T-helper 2 cell (primary cell): ENCODE data around the gene TMEM178B.
"Not testable (repeated sequence)": the region's sequence is repeated elsewhere in the genome, so short reads cannot be mapped to it uniquely, and the experiment has no call there.

Experiments used
- DNase-seq, 5 experiments: peaks; one replicate each; pipeline versions ENCODE4 v3.0.0 to v3.0.0-alpha.2; 2012 to 2022
- total RNA-seq, 2 donors: gene quantifications; one replicate each; lab custom pipeline; 2026; lab: John Stamatoyannopoulos, UW

TMEM178B gene
- total RNA-seq: 0 to 0.61 reads per million in 2 donors

DNA sequence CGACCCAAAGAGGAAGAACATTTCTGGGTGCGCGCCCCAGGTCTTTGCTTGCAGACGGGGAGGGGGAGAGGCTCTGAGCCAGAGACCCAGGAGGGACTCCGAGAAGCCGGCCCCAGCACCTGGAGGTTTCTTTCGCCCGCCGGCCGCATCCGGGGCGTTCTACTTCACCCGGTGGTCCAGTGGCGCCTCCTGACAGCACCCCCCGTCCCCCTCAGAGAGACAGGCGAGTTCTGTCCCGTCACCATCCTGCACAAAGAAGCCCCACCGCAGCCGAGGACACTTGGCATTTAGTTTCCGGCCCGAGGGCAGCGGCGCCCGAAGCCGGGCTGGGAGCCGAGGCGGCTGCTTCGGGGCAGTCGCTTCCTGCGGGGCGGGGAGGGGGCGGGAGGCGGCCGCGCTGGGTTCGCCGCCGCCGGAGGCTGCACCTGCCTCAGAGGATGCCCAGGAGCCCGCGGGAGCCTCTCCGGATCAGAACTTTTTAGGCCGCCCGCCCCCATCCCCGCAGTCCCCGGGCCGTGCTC is at the start of gene TMEM178B:
TSS of gene TMEM178B (plus strand) at position 424 of the 521 bp plus-strand sequence.
- DNase-seq: peak in 2 of 5 experiments; percentile 4 to 27

DNA sequence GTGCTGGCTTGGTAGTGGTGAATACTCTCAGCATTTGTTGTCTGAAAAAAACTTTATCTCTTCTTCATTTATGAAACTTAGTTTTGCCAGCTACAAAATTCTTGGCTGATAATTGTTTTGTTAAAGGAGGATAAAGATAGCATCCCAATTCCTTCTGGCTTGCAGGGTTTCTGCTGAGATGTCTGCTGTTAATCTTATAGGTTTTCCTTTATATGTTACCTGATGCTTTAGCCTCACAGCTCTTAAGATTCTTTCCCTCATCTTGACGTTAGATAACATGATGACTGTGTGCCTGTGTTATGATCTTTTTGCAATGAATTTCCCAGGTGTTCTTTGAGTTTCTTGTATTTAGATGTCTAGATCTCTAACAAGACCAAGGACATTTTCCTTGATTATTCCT is 49.2 kb upstream of the TMEM178B start:
- no peak for DNase-seq

GRCh38 chr7:141027043-141027442 is 46.8 kb upstream of the TMEM178B start:
- no peak for DNase-seq

DNA sequence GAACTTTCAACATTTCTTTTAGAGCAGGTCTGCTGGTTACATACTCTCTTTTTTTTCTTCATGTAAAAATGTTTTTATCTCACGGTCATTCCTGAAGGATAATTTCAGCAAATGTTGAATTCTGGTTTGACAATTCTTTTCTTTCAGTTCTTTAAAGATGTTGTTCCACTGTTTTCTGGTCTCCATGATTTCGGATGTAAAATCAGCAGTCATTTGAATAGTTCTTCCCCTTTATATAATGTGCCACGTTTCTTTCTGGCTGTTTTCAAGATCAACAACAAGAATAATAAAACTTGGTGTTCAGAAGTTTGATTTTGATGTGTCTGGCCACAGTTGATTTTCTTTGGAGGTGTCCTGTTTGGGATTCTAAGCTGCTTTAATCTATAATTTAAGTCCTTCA is 45.1 kb upstream of the TMEM178B start:
- no peak for DNase-seq

- DNase-seq: not testable (repeated sequence)
These were observed 41.1 kb upstream of the TMEM178B start for GRCh38 chr7:141032539-141033323.

GRCh38 chr7:141038100-141038499 is 35.8 kb upstream of the TMEM178B start:
- DNase-seq: not testable (repeated sequence)

- no peak for DNase-seq
These were observed 34.5 kb upstream of the TMEM178B start for GRCh38 chr7:141039376-141039775.

- no peak for DNase-seq
These were observed 31.4 kb upstream of the TMEM178B start for GRCh38 chr7:141042222-141043193.

DNA sequence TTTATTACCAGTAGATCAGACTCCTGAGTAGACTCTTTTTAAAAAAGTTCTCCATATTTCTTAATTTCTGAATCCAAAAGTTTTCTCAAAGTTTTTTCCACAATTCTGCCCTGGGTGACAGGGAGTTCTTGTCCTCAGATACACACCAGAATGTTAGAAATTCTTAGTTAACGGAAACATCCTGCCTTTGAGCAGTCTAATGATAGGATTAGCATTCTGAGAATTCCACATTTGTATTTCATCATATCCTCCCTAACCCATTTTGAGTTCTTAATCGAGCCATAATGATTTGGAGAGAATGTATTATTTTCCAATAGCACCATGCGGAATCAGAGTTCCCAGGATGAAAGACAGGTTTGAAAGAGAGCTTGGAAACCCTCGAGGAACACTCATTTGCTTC is 30.2 kb upstream of the TMEM178B start:
- no peak for DNase-seq

GRCh38 chr7:141045126-141045841 is 28.6 kb upstream of the TMEM178B start:
- no peak for DNase-seq

- no peak for DNase-seq
These were observed 27.8 kb upstream of the TMEM178B start for GRCh38 chr7:141045842-141046620.

GRCh38 chr7:141053626-141054025 is 20.2 kb upstream of the TMEM178B start:
- DNase-seq: peak in 4 of 5 experiments; percentile 17 to 92 (median 44)

DNA sequence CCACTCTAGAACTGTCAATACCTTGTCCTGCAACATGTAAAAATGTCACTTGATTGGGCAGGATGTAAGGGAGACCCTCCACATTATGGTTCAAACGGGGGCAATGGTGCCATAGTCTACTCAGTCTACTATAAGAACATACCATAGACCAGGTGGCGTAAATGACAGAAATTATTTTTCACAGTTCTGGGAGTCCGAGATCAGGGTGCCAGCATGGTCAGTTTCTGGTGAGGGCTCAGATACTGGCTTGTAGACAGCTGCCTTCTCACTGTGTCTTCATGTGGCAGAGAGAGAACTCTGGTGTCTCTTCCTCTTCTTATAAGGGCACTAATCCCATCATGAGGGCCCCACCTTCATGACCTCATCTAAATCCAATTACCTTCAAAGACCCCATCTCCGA is 18.7 kb upstream of the TMEM178B start:
- DNase-seq: no peak

DNA sequence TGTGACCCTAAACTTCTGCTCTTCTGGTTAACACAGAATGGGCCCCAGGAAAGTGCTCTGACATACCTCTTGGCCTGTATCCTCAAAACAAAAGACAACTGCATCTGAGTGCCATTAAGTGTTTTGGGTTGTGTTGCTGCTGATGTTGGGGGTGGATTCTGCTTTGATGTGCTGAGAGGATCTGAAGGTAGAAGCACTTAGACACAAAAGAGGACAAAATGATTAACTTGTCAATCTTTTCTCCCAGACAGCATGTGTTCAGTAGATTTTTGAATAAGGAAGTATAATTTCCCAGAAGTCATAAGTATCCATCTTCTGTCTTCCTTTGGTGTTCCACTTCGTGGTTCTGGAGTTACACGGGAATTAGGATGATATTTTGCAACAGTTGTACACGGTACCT is 16.1 kb upstream of the TMEM178B start:
- DNase-seq: no peak

GRCh38 chr7:141067856-141068255 is 6.0 kb upstream of the TMEM178B start:
- not testable (repeated sequence) for DNase-seq

- DNase-seq: peak in 2 of 5 experiments; percentile 10 to 71
These were observed 2.5 kb upstream of the TMEM178B start for GRCh38 chr7:141071260-141071854.

DNA sequence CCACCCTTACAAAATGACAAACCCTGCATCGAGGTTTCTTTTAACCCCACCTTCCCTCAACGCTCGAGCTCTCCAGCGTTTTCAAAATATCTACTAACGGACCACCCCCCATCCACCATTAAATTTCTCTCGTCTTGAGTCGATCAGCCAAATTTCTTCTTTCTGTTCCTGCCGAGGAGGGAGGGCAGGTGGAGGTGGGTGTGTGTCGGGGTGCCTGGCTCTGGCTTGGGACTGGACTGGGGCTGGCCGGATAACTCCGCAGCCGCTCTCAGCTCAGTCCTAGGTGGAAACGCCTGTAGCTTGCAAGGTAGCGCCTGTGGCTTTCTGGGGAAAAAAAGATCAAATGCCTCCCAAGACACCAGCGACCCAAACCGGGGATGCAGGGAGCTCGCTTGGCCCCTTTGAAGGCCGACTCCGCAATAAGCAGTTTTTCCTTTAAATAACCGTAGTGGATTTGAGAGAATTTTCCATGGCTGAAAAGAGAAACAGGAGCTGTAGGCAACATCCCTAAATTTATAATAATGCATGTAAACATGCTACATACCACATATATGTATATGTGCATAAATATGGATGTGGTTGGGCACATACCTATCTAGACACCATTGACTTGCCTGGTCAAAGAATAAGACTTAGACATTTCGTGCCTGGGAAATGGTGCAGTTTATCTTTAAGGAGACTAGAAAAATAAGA is 1.9 kb upstream of the TMEM178B start:
- DNase-seq: no peak

- peak in 2 of 5 experiments; percentile 3 to 66 for DNase-seq
These were observed 1.2 kb upstream of the TMEM178B start for GRCh38 chr7:141072548-141073172.

DNA sequence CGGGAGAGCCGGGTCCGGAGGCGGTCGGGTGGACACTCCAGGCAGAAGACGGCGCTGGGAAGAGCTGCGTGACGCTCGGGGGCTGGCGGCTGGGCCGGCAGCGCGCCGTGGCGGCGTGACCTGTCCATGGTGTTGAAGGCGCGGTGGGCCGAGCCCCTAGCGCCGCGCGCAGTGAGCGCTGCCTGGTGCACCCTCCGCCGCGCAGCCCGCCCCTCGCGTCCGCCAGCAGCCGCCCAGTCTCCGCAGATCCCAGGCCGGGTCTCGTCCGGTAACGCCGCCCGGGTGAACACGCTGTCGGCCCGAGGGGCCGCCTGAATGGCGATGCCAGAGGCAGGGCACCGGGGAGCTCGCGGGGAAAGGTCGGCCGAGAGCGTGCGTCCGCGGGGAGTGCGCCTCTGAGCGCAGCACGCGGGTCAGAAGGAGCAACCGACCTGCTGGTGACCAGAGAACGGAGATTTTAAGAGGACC is 657 bp upstream of the TMEM178B start:
- peak in 2 of 5 experiments; percentile 3 to 58 for DNase-seq
